T follicular helper cell (primary cell): Measurements from ENCODE around the gene KLF5.
"Not testable (repeated sequence)": the region's sequence is repeated elsewhere in the genome, so short reads cannot be mapped to it uniquely, and the experiment has no call there.

Source experiments
- DNase-seq: peaks from one replicate; pipeline ENCODE4 v3.0.0-alpha.2; 2020; ENCODE audit warnings: low read depth
- total RNA-seq, 2 experiments: gene quantifications; one replicate each; lab custom pipeline; 2026; lab: John Stamatoyannopoulos, UW

Gene KLF5
- 3.5 to 4.0 reads per million in 2 experiments for total RNA-seq

- DNase-seq = peak; percentile 90
Observed at GRCh38 chr13:73058736-73059459, at the start of gene KLF5. TSS of gene KLF5 (plus strand) at chr13:73059005. CDS start at chr13:73059328, 323 bp downstream.

GRCh38 chr13:73011751-73012150 lies 47.1 kb upstream of the KLF5 start:
- DNase-seq = no peak

GRCh38 chr13:73015805-73016204 lies 43.0 kb upstream of the KLF5 start:
- no peak for DNase-seq

GRCh38 chr13:73018336-73018735 lies 40.5 kb upstream of the KLF5 start:
- DNase-seq = no peak

- DNase-seq = no peak
Observed at GRCh38 chr13:73025217-73026012, 33.4 kb upstream of the KLF5 start.

GRCh38 chr13:73034901-73035300 lies 23.9 kb upstream of the KLF5 start:
- no peak for DNase-seq

- no peak for DNase-seq
Observed at GRCh38 chr13:73035660-73036059, 23.1 kb upstream of the KLF5 start.

- DNase-seq = no peak
Observed at GRCh38 chr13:73036566-73036965, 22.2 kb upstream of the KLF5 start.

- DNase-seq = no peak
Observed at GRCh38 chr13:73038064-73038463, 20.7 kb upstream of the KLF5 start.

GRCh38 chr13:73039201-73040108 lies 19.4 kb upstream of the KLF5 start:
- no peak for DNase-seq

GRCh38 chr13:73040484-73040883 lies 18.3 kb upstream of the KLF5 start:
- DNase-seq = no peak

GRCh38 chr13:73040968-73041596 lies 17.7 kb upstream of the KLF5 start:
- DNase-seq = no peak

GRCh38 chr13:73045031-73045430 lies 13.8 kb upstream of the KLF5 start:
- DNase-seq = no peak

- DNase-seq = not testable (repeated sequence)
Observed at GRCh38 chr13:73048615-73049014, 10.2 kb upstream of the KLF5 start.

GRCh38 chr13:73054712-73055111 lies 4.1 kb upstream of the KLF5 start:
- DNase-seq = no peak

- DNase-seq = no peak
Observed at GRCh38 chr13:73055813-73056564, 2.8 kb upstream of the KLF5 start.

- DNase-seq = no peak
Observed at GRCh38 chr13:73056565-73056962, 2.2 kb upstream of the KLF5 start.

- no peak for DNase-seq
Observed at GRCh38 chr13:73057284-73058063, 1.3 kb upstream of the KLF5 start.

- DNase-seq = no peak
Observed at GRCh38 chr13:73058064-73058313, 816 bp upstream of the KLF5 start.

- no peak for DNase-seq
Observed at GRCh38 chr13:73058432-73058735, 421 bp upstream of the KLF5 start.
